Endothelial cell of umbilical vein (primary cell): ENCODE data around the gene MTARC1.

Experiments
- EZH2 ChIP-seq: IDR thresholded peaks from 2 replicates; pipeline ENCODE4 v1.6.1; 2012; ENCODE audit warnings: borderline replicate concordance, low read depth, mild to moderate bottlenecking, moderate library complexity, low read length, inconsistent platforms; ENCODE audit not compliant: severe bottlenecking
- POLR2A ChIP-seq: IDR thresholded peaks from 2 replicates; pipeline ENCODE4 v1.6.1; 2012; ENCODE audit warnings: low read depth, mild to moderate bottlenecking, control low read depth, low read length
- POLR2AphosphoS5 ChIP-seq: IDR thresholded peaks from 2 replicates; pipeline ENCODE4 v1.6.1; 2012; ENCODE audit warnings: low read depth, mild to moderate bottlenecking, control low read depth, low read length, moderate library complexity; ENCODE audit not compliant: insufficient read depth
- TF ChIP-seq, protein P1 (sequence below), 2 donors: IDR thresholded peaks; 1 replicate in 1 of 2; 2 replicates in 1 of 2; pipeline ENCODE4 v1.5.1; 2011; ENCODE audit warnings: low read length in 2 of 2, mild to moderate bottlenecking in 2 of 2, moderate library complexity in 2 of 2, control low read depth in 1 of 2, inconsistent platforms in 1 of 2, low read depth in 1 of 2; ENCODE audit not compliant: insufficient read depth in 1 of 2; ENCODE audit errors: extremely low read depth in 1 of 2

DNA sequence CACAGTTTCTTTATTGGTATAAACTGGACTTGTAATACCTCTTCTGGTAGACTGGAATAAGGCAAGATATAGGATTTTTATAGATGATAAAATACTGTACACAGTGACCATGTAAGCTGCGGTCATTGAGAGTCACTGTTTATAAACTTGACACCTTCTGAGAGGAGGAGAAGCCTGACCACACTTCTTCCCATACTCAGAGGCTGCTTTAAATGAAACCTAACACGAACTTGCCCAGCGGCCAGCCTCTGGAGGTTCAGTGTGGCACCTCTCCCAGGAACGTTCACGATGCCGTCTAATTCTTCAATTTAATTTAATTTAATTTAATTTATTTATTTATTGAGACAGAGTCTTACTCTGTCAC, 22.5 kb downstream of the MTARC1 start:
- TF ChIP-seq, protein P1, sequence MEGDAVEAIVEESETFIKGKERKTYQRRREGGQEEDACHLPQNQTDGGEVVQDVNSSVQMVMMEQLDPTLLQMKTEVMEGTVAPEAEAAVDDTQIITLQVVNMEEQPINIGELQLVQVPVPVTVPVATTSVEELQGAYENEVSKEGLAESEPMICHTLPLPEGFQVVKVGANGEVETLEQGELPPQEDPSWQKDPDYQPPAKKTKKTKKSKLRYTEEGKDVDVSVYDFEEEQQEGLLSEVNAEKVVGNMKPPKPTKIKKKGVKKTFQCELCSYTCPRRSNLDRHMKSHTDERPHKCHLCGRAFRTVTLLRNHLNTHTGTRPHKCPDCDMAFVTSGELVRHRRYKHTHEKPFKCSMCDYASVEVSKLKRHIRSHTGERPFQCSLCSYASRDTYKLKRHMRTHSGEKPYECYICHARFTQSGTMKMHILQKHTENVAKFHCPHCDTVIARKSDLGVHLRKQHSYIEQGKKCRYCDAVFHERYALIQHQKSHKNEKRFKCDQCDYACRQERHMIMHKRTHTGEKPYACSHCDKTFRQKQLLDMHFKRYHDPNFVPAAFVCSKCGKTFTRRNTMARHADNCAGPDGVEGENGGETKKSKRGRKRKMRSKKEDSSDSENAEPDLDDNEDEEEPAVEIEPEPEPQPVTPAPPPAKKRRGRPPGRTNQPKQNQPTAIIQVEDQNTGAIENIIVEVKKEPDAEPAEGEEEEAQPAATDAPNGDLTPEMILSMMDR (IDR thresholded peaks at IDR 0.05; ENCODE audit: extremely low read depth in 1 of 2, insufficient read depth in 1 of 2, low read depth in 1 of 2, low read length in 2 of 2): no peak
- no peak for TF ChIP-seq POLR2AphosphoS5
- no peak for TF ChIP-seq POLR2A
- TF ChIP-seq EZH2: no peak
